Neural crest cell (in vitro differentiated cells): ENCODE measurements around the gene MPZL3. TPM values are rescaled to one million over a fixed set of nuclear protein-coding genes. Genes with fewer than 3 reads are reported as not detected.

Experiments used
- DNase-seq: peaks from one replicate; pipeline ENCODE4 v3.0.0; 2021; ENCODE audit warnings: low read depth, mixed read lengths, low spot score
- H3K27ac Mint-ChIP-seq: one replicate; pipeline ENCODE4 v1.8.0; 2021; ENCODE audit warnings: mild to moderate bottlenecking, mixed read lengths; ENCODE audit not compliant: unreplicated experiment
- H3K27me3 Mint-ChIP-seq: 2 replicates; pipeline ENCODE4 v1.8.0; 2021; ENCODE audit warnings: low read depth, mild to moderate bottlenecking, mixed read lengths
- H3K36me3 Mint-ChIP-seq: 2 replicates; pipeline ENCODE4 v1.8.0; 2021; ENCODE audit warnings: low read depth, mild to moderate bottlenecking, mixed read lengths
- H3K4me1 Mint-ChIP-seq: 2 replicates; pipeline ENCODE4 v1.8.0; 2021; ENCODE audit warnings: mixed read lengths
- H3K4me3 Mint-ChIP-seq: one replicate; pipeline ENCODE4 v1.8.0; 2021; ENCODE audit warnings: mild to moderate bottlenecking, mixed read lengths
- H3K9me3 Mint-ChIP-seq: 2 replicates; pipeline ENCODE4 v1.8.0; 2021; ENCODE audit warnings: mixed read lengths
- total RNA-seq: library from RNA; stranded (reverse); gene quantifications from 2 replicates; pipeline ENCODE4 v1.2.1, GENCODE V29; 2021
- TF ChIP-seq, protein P1 (sequence below): fragments of 200-600 bp; sonication (generic); conservative IDR thresholded peaks from 2 replicates; pipeline ENCODE4 v1.5.0; 2021; ENCODE audit warnings: antibody characterized with exemption, mild to moderate bottlenecking

The MPZL3 gene
- total RNA-seq, 1 donor from 2014 or later: 0.35 TPM

DNA sequence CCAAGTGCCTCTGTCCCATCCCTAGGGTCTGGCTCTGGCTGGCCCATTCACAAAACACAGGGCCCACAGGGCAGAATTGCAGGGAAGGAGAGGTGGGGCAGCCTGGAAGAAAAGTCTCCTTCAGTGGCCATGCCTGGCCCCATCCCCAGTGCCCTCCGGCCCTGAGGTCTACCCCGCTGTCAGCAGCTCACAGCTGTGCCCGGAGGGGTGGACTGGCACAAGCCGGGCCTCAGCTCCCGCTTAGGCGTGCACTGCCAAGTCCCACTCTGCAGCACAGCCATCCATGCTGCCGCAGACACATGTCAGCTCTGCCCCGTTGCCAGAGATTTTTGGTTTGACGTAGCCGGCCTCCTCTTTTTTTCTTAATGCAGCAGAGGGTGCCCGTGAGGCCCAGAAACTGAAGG lies 71.9 kb downstream of the MPZL3 start:
- no peak overlapping the region for H3K27ac Mint-ChIP-seq
- H3K4me1 Mint-ChIP-seq: peaks cover 25% of the 10 kb centered on the region
- peak; percentile 37 for DNase-seq
- H3K4me3 Mint-ChIP-seq: no peak overlapping the region
- H3K27me3 Mint-ChIP-seq: peaks cover 20% of the 10 kb centered on the region
- TF ChIP-seq, protein P1, sequence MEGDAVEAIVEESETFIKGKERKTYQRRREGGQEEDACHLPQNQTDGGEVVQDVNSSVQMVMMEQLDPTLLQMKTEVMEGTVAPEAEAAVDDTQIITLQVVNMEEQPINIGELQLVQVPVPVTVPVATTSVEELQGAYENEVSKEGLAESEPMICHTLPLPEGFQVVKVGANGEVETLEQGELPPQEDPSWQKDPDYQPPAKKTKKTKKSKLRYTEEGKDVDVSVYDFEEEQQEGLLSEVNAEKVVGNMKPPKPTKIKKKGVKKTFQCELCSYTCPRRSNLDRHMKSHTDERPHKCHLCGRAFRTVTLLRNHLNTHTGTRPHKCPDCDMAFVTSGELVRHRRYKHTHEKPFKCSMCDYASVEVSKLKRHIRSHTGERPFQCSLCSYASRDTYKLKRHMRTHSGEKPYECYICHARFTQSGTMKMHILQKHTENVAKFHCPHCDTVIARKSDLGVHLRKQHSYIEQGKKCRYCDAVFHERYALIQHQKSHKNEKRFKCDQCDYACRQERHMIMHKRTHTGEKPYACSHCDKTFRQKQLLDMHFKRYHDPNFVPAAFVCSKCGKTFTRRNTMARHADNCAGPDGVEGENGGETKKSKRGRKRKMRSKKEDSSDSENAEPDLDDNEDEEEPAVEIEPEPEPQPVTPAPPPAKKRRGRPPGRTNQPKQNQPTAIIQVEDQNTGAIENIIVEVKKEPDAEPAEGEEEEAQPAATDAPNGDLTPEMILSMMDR: no peak
- H3K36me3 Mint-ChIP-seq: no peaks in the 10 kb centered on the region
- no peaks in the 10 kb centered on the region for H3K9me3 Mint-ChIP-seq

DNA sequence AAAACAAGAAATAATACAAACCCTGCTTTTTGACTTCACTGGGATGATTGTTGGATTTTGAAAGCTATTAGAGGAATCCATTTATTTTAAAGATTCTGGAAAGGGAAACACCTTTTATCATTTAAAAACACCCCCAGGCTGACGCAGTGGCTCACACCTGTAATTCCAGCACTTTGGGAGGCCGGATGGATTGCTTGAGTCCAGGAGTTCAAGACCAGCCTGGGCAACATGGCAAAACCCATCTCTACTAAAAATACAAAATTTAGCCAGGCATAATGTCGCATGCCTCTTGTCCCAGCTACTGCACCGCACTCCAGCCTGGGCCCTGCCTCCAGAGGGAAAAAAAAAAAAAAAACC lies 75.4 kb downstream of the MPZL3 start:
- TF ChIP-seq, protein P1: no peak
- Mint-ChIP-seq H3K27ac (no peak overlapping the region), H3K36me3 (no peaks in the 10 kb centered on the region), H3K4me3 (no peak overlapping the region), H3K27me3 (peaks cover 43% of the 10 kb centered on the region), H3K9me3 (no peaks in the 10 kb centered on the region), H3K4me1 (peaks cover 29% of the 10 kb centered on the region)
- DNase-seq: no peak

Other genes with a start within 250 kb of the MPZL3 start
- not detected in 2 replicates for gene TMPRSS4, start 175.3 kb downstream of the MPZL3 start, total RNA-seq
- gene SMIM35, start 165.4 kb downstream of the MPZL3 start, total RNA-seq: not detected in 2 replicates
- gene SCN4B, start 99.5 kb downstream of the MPZL3 start, total RNA-seq: 2.0 and 2.4 TPM in 2 replicates
- 0.40 and 0.43 TPM in 2 replicates for gene SCN2B, start 75.7 kb downstream of the MPZL3 start, total RNA-seq
- gene JAML, start 27.4 kb downstream of the MPZL3 start, total RNA-seq: not detected in 2 replicates
- not detected in 2 replicates for gene MPZL2, start 11.9 kb upstream of the MPZL3 start, total RNA-seq
- gene CD3E, start 52.4 kb upstream of the MPZL3 start, total RNA-seq: not detected in 2 replicates
- not detected in 2 replicates for gene CD3D, start 90.3 kb upstream of the MPZL3 start, total RNA-seq
- gene CD3G, start 92.0 kb upstream of the MPZL3 start, total RNA-seq: not detected in 2 replicates
- gene UBE4A, start 107.2 kb upstream of the MPZL3 start, total RNA-seq: 35.1 and 35.9 TPM in 2 replicates
- gene ATP5MG, start 149.2 kb upstream of the MPZL3 start, total RNA-seq: 227 and 233 TPM in 2 replicates
- gene KMT2A, start 184.1 kb upstream of the MPZL3 start, total RNA-seq: 78.8 and 86.3 TPM in 2 replicates